ENCODE results near the gene CBR1. TPM values are rescaled to one million over a fixed set of nuclear protein-coding genes. Genes with fewer than 3 reads are reported as not detected.

The CBR1 gene
- total and polyA plus RNA-seq, 2 donors (not counting 1 experiment from before 2014, with no cell fraction given) = 12.4 to 14.4 TPM

DNA sequence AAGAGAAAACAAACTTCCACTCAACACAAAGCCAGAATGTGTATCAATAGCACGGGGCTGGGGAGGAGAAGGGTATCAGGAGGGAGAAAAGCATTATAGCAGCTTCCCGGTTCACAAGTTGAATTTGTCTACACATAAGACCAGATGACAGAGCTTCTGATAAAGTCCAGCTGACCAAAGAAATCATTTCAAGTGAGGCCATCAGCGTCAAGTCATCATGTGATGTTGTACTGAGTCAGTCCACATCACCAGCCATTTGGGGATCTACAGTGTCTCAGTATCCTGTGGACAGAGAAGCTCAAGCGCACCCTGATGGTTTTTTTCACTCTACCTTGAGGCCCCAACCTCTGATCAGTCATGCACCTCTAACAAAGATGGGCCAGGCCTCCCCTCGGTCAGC lies 42.5 kb upstream of the CBR1 start:
- no peaks in the 10 kb centered on the region for H4K20me1 ChIP-seq (ENCODE audit: control insufficient read depth, insufficient read depth, low read length, poor library complexity, severe bottlenecking)
- H3K27ac ChIP-seq (ENCODE audit: low read length in 2 of 2) = no peak overlapping the region
- no peak overlapping the region for H3K4me3 ChIP-seq (ENCODE audit: control extremely low read depth in 1 of 5, extremely low read depth in 1 of 5, insufficient read depth in 1 of 5, low read depth in 2 of 5, low read length in 4 of 5)
- H3K4me1 ChIP-seq (ENCODE audit: control insufficient read depth in 2 of 2, insufficient read depth in 2 of 2, low read length in 2 of 2) = peaks cover 0 to 6% of the 10 kb centered on the region in 2 donors
- POLR2A ChIA-PET = interaction anchor here (0.5 kb wide), 1 partner anchor 359 kb away, joined by 3 read pairs; no protein-coding TSS in a partner anchor
- H3K36me3 ChIP-seq (replicated peaks in 1 of 2; ENCODE audit: control extremely low read depth in 1 of 2, control insufficient read depth in 1 of 2, extremely low read depth in 1 of 2, insufficient read depth in 2 of 2, low read length in 1 of 2) = no peaks in the 10 kb centered on the region
- TF ChIP-seq, protein P1, sequence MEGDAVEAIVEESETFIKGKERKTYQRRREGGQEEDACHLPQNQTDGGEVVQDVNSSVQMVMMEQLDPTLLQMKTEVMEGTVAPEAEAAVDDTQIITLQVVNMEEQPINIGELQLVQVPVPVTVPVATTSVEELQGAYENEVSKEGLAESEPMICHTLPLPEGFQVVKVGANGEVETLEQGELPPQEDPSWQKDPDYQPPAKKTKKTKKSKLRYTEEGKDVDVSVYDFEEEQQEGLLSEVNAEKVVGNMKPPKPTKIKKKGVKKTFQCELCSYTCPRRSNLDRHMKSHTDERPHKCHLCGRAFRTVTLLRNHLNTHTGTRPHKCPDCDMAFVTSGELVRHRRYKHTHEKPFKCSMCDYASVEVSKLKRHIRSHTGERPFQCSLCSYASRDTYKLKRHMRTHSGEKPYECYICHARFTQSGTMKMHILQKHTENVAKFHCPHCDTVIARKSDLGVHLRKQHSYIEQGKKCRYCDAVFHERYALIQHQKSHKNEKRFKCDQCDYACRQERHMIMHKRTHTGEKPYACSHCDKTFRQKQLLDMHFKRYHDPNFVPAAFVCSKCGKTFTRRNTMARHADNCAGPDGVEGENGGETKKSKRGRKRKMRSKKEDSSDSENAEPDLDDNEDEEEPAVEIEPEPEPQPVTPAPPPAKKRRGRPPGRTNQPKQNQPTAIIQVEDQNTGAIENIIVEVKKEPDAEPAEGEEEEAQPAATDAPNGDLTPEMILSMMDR (IDR thresholded peaks at IDR 0.05) = no peak
- no peak for TF ChIP-seq EZH2 (IDR thresholded peaks at IDR 0.05; ENCODE audit: borderline replicate concordance, insufficient read depth, low read depth, low read length, poor library complexity, severe bottlenecking)
- H3K4me3 Mint-ChIP-seq = no peak overlapping the region
- peaks cover 9% of the 10 kb centered on the region for H3K4me1 Mint-ChIP-seq
- no peak overlapping the region for H3K27ac Mint-ChIP-seq
- no peak overlapping the region for H2AFZ ChIP-seq (ENCODE audit: insufficient read depth, low read depth, low read length, poor library complexity, severe bottlenecking)
- CTCF ChIA-PET = interaction anchor here (0.6 to 5.0 kb wide), 14 partner anchors 9 to 1660 kb away, joined by 3 to 58 read pairs (median 3); no protein-coding TSS in a partner anchor
- 100% methylated on average over 3 of the region's 5 CpGs for WGBS (ENCODE audit: insufficient coverage)
- no peaks in the 10 kb centered on the region for H3K9me3 ChIP-seq (ENCODE audit: control extremely low read depth in 1 of 3, control insufficient read depth in 2 of 3, insufficient read depth in 1 of 3, low read length in 2 of 3)
- H3K4me2 ChIP-seq (replicated peaks; ENCODE audit: low read depth, low read length, poor library complexity, severe bottlenecking) = no peak overlapping the region
- DNase-seq (no peak), ATAC-seq (ENCODE audit: low read depth) (no peak)
- no peak overlapping the region for H3K9ac ChIP-seq (ENCODE audit: low read length)
- intact Hi-C loops (cut with micrococcal nuclease) = loop anchor here (5.0 to 10.0 kb wide), 3 partner anchors 93 to 1225 kb away; no protein-coding TSS in a partner anchor
- H3K9me3 Mint-ChIP-seq (ENCODE audit: insufficient read depth) = no peaks in the 10 kb centered on the region
- H3K79me2 ChIP-seq (ENCODE audit: control insufficient read depth, insufficient read depth, low read length) = no peaks in the 10 kb centered on the region
- H3K27me3 ChIP-seq (replicated peaks in 1 of 4; ENCODE audit: control extremely low read depth in 1 of 4, control insufficient read depth in 3 of 4, insufficient read depth in 4 of 4, low read length in 3 of 4) = no peaks in the 10 kb centered on the region
- no peaks in the 10 kb centered on the region for H3K27me3 Mint-ChIP-seq

Measured in B cell (primary cell).